Measurements from ENCODE around the gene ARIH1. TPM values are rescaled to one million over a fixed set of nuclear protein-coding genes. Genes with fewer than 3 reads are reported as not detected.
"Not testable (repeated sequence)": the region's sequence is repeated elsewhere in the genome, so short reads cannot be mapped to it uniquely, and the experiment has no call there.

Gene ARIH1
- total and polyA plus RNA-seq, 2 of the 8 experiments (the other 6 are each of a cell fraction or from before 2014, with no cell fraction given): 32.7 to 179 TPM

- H4K91ac ChIP-seq (replicated peaks; ENCODE audit: insufficient read length, low read length); H4K5ac ChIP-seq (ENCODE audit: insufficient read length, low read depth, low read length); H3K4me3 ChIP-seq (ENCODE audit: extremely low read depth in 1 of 4, insufficient read depth in 2 of 4, low read depth in 3 of 4, low read length in 4 of 4); H2BK12ac ChIP-seq (ENCODE audit: low read depth, low read length); H3K9me3 ChIP-seq (ENCODE audit: insufficient read depth in 2 of 2, low read depth in 1 of 2, low read length in 1 of 2); H4K8ac ChIP-seq (ENCODE audit: extremely low read depth, insufficient read depth, low read length); POLR2A ChIA-PET (ENCODE audit: partially characterized antibody); H3K56ac ChIP-seq (replicated peaks; ENCODE audit: insufficient read length, low read depth, low read length); H3K36me3 ChIP-seq (ENCODE audit: control insufficient read depth in 2 of 4, insufficient read depth in 4 of 4, low read length in 3 of 4); FAIRE-seq; H3K4me1 ChIP-seq (replicated peaks in 1 of 4; ENCODE audit: control insufficient read depth in 3 of 4, insufficient read depth in 4 of 4, low read length in 3 of 4); H2BK5ac ChIP-seq (ENCODE audit: low read depth, low read length); H2BK15ac ChIP-seq (ENCODE audit: low read length); H3K4ac ChIP-seq (replicated peaks; ENCODE audit: insufficient read length, low read depth, low read length); H3K27ac ChIP-seq (ENCODE audit: low read depth, low read length); H2AK5ac ChIP-seq (ENCODE audit: low read depth, low read length); H2AFZ ChIP-seq (ENCODE audit: low read length); H4K20me1 ChIP-seq (replicated peaks in 1 of 2; ENCODE audit: control insufficient read depth in 1 of 2, insufficient read depth in 2 of 2, low read length in 2 of 2); H3K9ac ChIP-seq (replicated peaks in 1 of 4; ENCODE audit: extremely low read depth in 1 of 4, low read depth in 3 of 4, low read length in 3 of 4); H2BK20ac ChIP-seq (ENCODE audit: low read length); H3K79me2 ChIP-seq (ENCODE audit: control insufficient read depth in 1 of 2, insufficient read depth in 2 of 2, low read length in 2 of 2); H3K18ac ChIP-seq (ENCODE audit: extremely low read depth, low read length); DNase-seq (ENCODE audit: low read depth in 1 of 2, low spot score in 2 of 2); H3K79me1 ChIP-seq (ENCODE audit: low read depth, low read length); H3K27me3 ChIP-seq (replicated peaks in 1 of 4; ENCODE audit: control insufficient read depth in 3 of 4, extremely low read depth in 1 of 4, insufficient read depth in 3 of 4, low read length in 3 of 4); H3K23me2 ChIP-seq (ENCODE audit: low read depth, low read length); H3K14ac ChIP-seq (ENCODE audit: insufficient read length); H3K23ac ChIP-seq (ENCODE audit: insufficient read length); H2BK120ac ChIP-seq (replicated peaks; ENCODE audit: low read depth, low read length); H3K4me2 ChIP-seq (ENCODE audit: insufficient read depth in 1 of 2, low read depth in 2 of 2, low read length in 2 of 2): not testable (repeated sequence)
- CTCF ChIA-PET (ENCODE audit: partially characterized antibody): interaction anchor here (0.6 to 3.7 kb wide), 10 partner anchors 12 to 763 kb away, joined by 3 to 38 read pairs (median 4); partner anchors contain the start of gene HEXA
- WGBS, 2 experiments (ENCODE audit: extremely low coverage in 1 of 2, insufficient coverage in 1 of 2, insufficient read length in 1 of 2, insufficient replicate concordance in 2 of 2, low coverage in 1 of 2, low lambda C conversion rate in 2 of 2, missing lambda C conversion rate in 1 of 2): 76% methylated on average over 6 of the region's 7 CpGs; no CpG with 5 or more reads in 1 of the 2 experiments
These were observed 155.0 kb downstream of the ARIH1 start for GRCh38 chr15:72629068-72629570.
